Omental fat pad (tissue), 4 donors: Measurements from ENCODE around the gene DUSP2. TPM values are rescaled to one million over a fixed set of nuclear protein-coding genes. Genes with fewer than 3 reads are reported as not detected.

Experiments used
- ATAC-seq: fragments of 150-250 bp; one replicate; pipeline ENCODE4 v1.9.1; 2016; ENCODE audit warnings: mild to moderate bottlenecking, moderate library complexity; ENCODE audit not compliant: low FRiP score
- DNase-seq: peaks from one replicate; pipeline ENCODE4 v3.0.0-alpha.2; 2019; ENCODE audit warnings: low spot score
- CTCF ChIP-seq, 3 donors: fragments of 450-650 bp; IDR thresholded peaks; one replicate each; pipeline ENCODE4 v1.5.1; 2016 to 2017; ENCODE audit warnings: antibody characterized with exemption in 3 of 3, mild to moderate bottlenecking in 3 of 3, moderate library complexity in 2 of 3
- total RNA-seq, 4 donors: library from RNA; depleted of rRNA; stranded (reverse); fragments of >200 nt; gene quantifications; one replicate each; pipeline ENCODE4 v1.1.0, GENCODE V29; 2016

The DUSP2 gene
- total RNA-seq, 4 donors from 2014 or later = 8.5 to 199 (median 18.8) TPM

- no peak for TF ChIP-seq CTCF (IDR thresholded peaks at IDR 0.05)
- DNase-seq (no peak), ATAC-seq (no peak)
These were observed 5.8 kb upstream of the DUSP2 start for GRCh38 chr2:96150791-96151594.

- ATAC-seq (no peak), DNase-seq (no peak)
- TF ChIP-seq CTCF (IDR thresholded peaks at IDR 0.05) = no peak
These were observed 4.9 kb upstream of the DUSP2 start for GRCh38 chr2:96150007-96150640.

- ATAC-seq (peak; percentile 79), DNase-seq (peak; percentile 69)
- TF ChIP-seq CTCF (IDR thresholded peaks at IDR 0.05) = no peak
These were observed 3.4 kb upstream of the DUSP2 start for GRCh38 chr2:96148410-96149217.

GRCh38 chr2:96147593-96148201 lies 2.5 kb upstream of the DUSP2 start:
- TF ChIP-seq CTCF (IDR thresholded peaks at IDR 0.05) = no peak
- DNase-seq (no peak), ATAC-seq (no peak)

GRCh38 chr2:96146881-96147592 lies 1.8 kb upstream of the DUSP2 start:
- DNase-seq (no peak), ATAC-seq (no peak)
- no peak for TF ChIP-seq CTCF (IDR thresholded peaks at IDR 0.05)

GRCh38 chr2:96146153-96146880 lies 1.1 kb upstream of the DUSP2 start:
- ATAC-seq = peak; percentile 11
- no peak for DNase-seq
- no peak for TF ChIP-seq CTCF (IDR thresholded peaks at IDR 0.05)
